H1 (cell line): ENCODE results near the gene HNRNPAB. TPM values are rescaled to one million over a fixed set of nuclear protein-coding genes. Genes with fewer than 3 reads are reported as not detected.

Experiments used
- ASH2L ChIP-seq: fragments of 200-600, 300-600 bp; sonication (generic); IDR thresholded peaks from one replicate; pipeline ENCODE4 v1.7.1; 2017; ENCODE audit warnings: low read length
- CREB1 ChIP-seq: IDR thresholded peaks from 2 replicates; pipeline ENCODE4 v1.6.1; 2012; ENCODE audit warnings: inconsistent platforms
- CTCF ChIP-seq, 3 experiments: IDR thresholded peaks; 1 replicate in 2 of 3; 2 replicates in 1 of 3; pipeline versions ENCODE4 v1.5.1 to v1.6.1; 2011; ENCODE audit warnings: low read length in 3 of 3, mild to moderate bottlenecking in 3 of 3, inconsistent platforms in 2 of 3, low read depth in 1 of 3, moderate library complexity in 1 of 3; ENCODE audit not compliant: insufficient read depth in 1 of 3; ENCODE audit errors: control extremely low read depth in 1 of 3
- EP300 ChIP-seq, 2 experiments: IDR thresholded peaks; 1 replicate in 1 of 2; 2 replicates in 1 of 2; pipeline ENCODE4 v1.6.1; 2011 to 2012; ENCODE audit warnings: low read depth in 2 of 2, low read length in 2 of 2, mild to moderate bottlenecking in 2 of 2, borderline replicate concordance in 1 of 2, inconsistent platforms in 1 of 2, moderate library complexity in 1 of 2
- EZH2 ChIP-seq: fragments of 200-600 bp; sonication (generic); IDR thresholded peaks from 2 replicates; pipeline ENCODE4 v1.7.1; 2012; ENCODE audit warnings: low read depth, mild to moderate bottlenecking, moderate library complexity, low read length, inconsistent platforms; ENCODE audit not compliant: severe bottlenecking
- HDAC2 ChIP-seq, 2 experiments: fragments of 300-600 bp in 1 of 2; sonication (generic) in 1 of 2; IDR thresholded peaks; 2 replicates each; pipeline ENCODE4 v1.6.1; 2011 to 2012; ENCODE audit warnings: low read depth in 2 of 2, low read length in 2 of 2, mild to moderate bottlenecking in 2 of 2, moderate library complexity in 2 of 2, borderline replicate concordance in 1 of 2, inconsistent platforms in 1 of 2
- MAX ChIP-seq: IDR thresholded peaks from 2 replicates; pipeline ENCODE4 v1.6.1; 2012; ENCODE audit warnings: inconsistent platforms
- POLR2A ChIP-seq, 2 experiments: IDR thresholded peaks; 1 replicate in 1 of 2; 2 replicates in 1 of 2; pipeline ENCODE4 v1.6.1; 2011; ENCODE audit warnings: low read depth in 2 of 2, low read length in 2 of 2, mild to moderate bottlenecking in 2 of 2; ENCODE audit errors: control extremely low read depth in 1 of 2
- POLR2AphosphoS5 ChIP-seq: IDR thresholded peaks from 2 replicates; pipeline ENCODE4 v1.6.1; 2011; ENCODE audit warnings: low read depth, low read length
- POU5F1 ChIP-seq: IDR thresholded peaks from 2 replicates; pipeline ENCODE4 v1.6.1; 2011; ENCODE audit warnings: low read depth, mild to moderate bottlenecking, low read length, moderate library complexity
- RFX5 ChIP-seq: IDR thresholded peaks from 2 replicates; pipeline ENCODE4 v1.6.1; 2011; ENCODE audit warnings: low read depth, low read length, improper control_type of control experiment, borderline replicate concordance
- RXRA ChIP-seq: IDR thresholded peaks from 2 replicates; pipeline ENCODE4 v1.6.1; 2011; ENCODE audit warnings: low read depth, mild to moderate bottlenecking, low read length, moderate library complexity; ENCODE audit not compliant: insufficient read depth
- SIX5 ChIP-seq: IDR thresholded peaks from 2 replicates; pipeline ENCODE4 v1.6.1; 2011; ENCODE audit warnings: mild to moderate bottlenecking, low read depth, low read length
- SP1 ChIP-seq: IDR thresholded peaks from 2 replicates; pipeline ENCODE4 v1.6.1; 2011; ENCODE audit warnings: low read depth, low read length
- SRF ChIP-seq: IDR thresholded peaks from 2 replicates; pipeline ENCODE4 v1.6.1; 2011; ENCODE audit warnings: mild to moderate bottlenecking, low read depth, low read length, moderate library complexity
- TBP ChIP-seq: IDR thresholded peaks from 2 replicates; pipeline ENCODE4 v1.6.1; 2011; ENCODE audit warnings: low read depth, low read length, improper control_type of control experiment
- TEAD4 ChIP-seq: IDR thresholded peaks from 2 replicates; pipeline ENCODE4 v1.6.1; 2012; ENCODE audit warnings: low read depth, low read length, inconsistent platforms, mixed read lengths
- YY1 ChIP-seq: IDR thresholded peaks from 2 replicates; pipeline ENCODE4 v1.6.1; 2011; ENCODE audit warnings: low read depth, mild to moderate bottlenecking, low read length
- polyA plus RNA-seq, 7 experiments: library from polyadenylated mRNA; depleted of rRNA in 3 of 7; stranded (reverse) in 5 of 7; unstranded in 2 of 7; fragments of >200 nt in 5 of 7; fragments of 200-250 nt in 2 of 7; gene quantifications; 1 replicate in 5 of 7; 2 replicates in 1 of 7; 4 replicates in 1 of 7; pipeline versions ENCODE4 v1.2.1 to v1.2.3, GENCODE V29; 2011 to 2013; ENCODE audit warnings: missing spikeins in 2 of 7, mixed read lengths in 2 of 7
- total RNA-seq: library from RNA; stranded (reverse); fragmentation: NEBNext Ultra II Directional; extraction: Animal tissue kit (Norgen Biotek cat#: 25700); gene quantifications from 2 replicates; pipeline ENCODE4 v1.2.1, GENCODE V29; 2021

Gene HNRNPAB
- total and polyA plus RNA-seq, 2 of the 8 experiments (the other 6 are each of a cell fraction or from before 2014, with no cell fraction given): 373 to 563 TPM

- TF ChIP-seq EZH2: no peak
- 0 out of 2 replicates have a peak, but pooled peaks have one; percentile 51 for TF ChIP-seq POU5F1
- TF ChIP-seq SRF: no peak
- peak in 1 of 3 experiments; percentile 10; a peak in 1 of 4 replicates for TF ChIP-seq CTCF (IDR thresholded peaks at IDR 0.05; ENCODE audit: control extremely low read depth in 1 of 3, insufficient read depth in 1 of 3, low read depth in 1 of 3, low read length in 3 of 3)
- TF ChIP-seq RXRA: no peak
- peak; percentile 84 for TF ChIP-seq YY1
- peak in 1 of 2 experiments; percentile 56; a peak in 1 of 3 replicates for TF ChIP-seq EP300 (IDR thresholded peaks at IDR 0.05; ENCODE audit: borderline replicate concordance in 1 of 2, low read depth in 2 of 2, low read length in 2 of 2)
- no peak for TF ChIP-seq SIX5
- peak; percentile 45 to 73 for TF ChIP-seq POLR2A (IDR thresholded peaks at IDR 0.05; ENCODE audit: control extremely low read depth in 1 of 2, low read depth in 2 of 2, low read length in 2 of 2)
- TF ChIP-seq RFX5: no peak
- TF ChIP-seq ASH2L: peak; percentile 98
- TF ChIP-seq POLR2AphosphoS5: peak; percentile 77
- 0 out of 2 replicates have a peak, but pooled peaks have one; percentile 35 for TF ChIP-seq TEAD4
- TF ChIP-seq TBP: peak; percentile 79
- TF ChIP-seq CREB1: peak; percentile 75
- TF ChIP-seq HDAC2 (IDR thresholded peaks at IDR 0.05; ENCODE audit: borderline replicate concordance in 1 of 2, low read depth in 2 of 2, low read length in 2 of 2): peak; percentile 43 to 88; a peak in 2 of 4 replicates
- peak; percentile 43 for TF ChIP-seq SP1
- TF ChIP-seq MAX: peak; percentile 95
Observed at GRCh38 chr5:178180141-178180863, 24.0 kb upstream of the HNRNPAB start (continued).
